ENCODE results near the gene CD300H.
"Not testable (repeated sequence)": the region's sequence is repeated elsewhere in the genome, so short reads cannot be mapped to it uniquely, and the experiment has no call there.

Gene CD300H

GRCh38 chr17:74582633-74583032 is 15.3 kb upstream of the CD300H start:
- Histone ChIP-seq H3K9ac (ENCODE audit: low read length) (no peak overlapping the region), H3K4me1 (ENCODE audit: control insufficient read depth, low read depth, low read length) (no peaks in the 10 kb centered on the region), H3K9me3 (ENCODE audit: control insufficient read depth, low read depth, low read length) (no peaks in the 10 kb centered on the region), H3K4me3 (ENCODE audit: low read length) (no peak overlapping the region), H3K36me3 (ENCODE audit: control insufficient read depth, low read depth, low read length) (no peaks in the 10 kb centered on the region), H3K27me3 (ENCODE audit: control insufficient read depth, insufficient read depth, low read length) (no peaks in the 10 kb centered on the region), H3K27ac (ENCODE audit: low read length) (no peak overlapping the region)

GRCh38 chr17:74579900-74580299 is 12.6 kb upstream of the CD300H start:
- no peak overlapping the region for H3K9ac ChIP-seq (ENCODE audit: low read length)
- H3K36me3 ChIP-seq (ENCODE audit: control insufficient read depth, low read depth, low read length) = no peaks in the 10 kb centered on the region
- H3K4me1 ChIP-seq (ENCODE audit: control insufficient read depth, low read depth, low read length) = no peaks in the 10 kb centered on the region
- no peaks in the 10 kb centered on the region for H3K9me3 ChIP-seq (ENCODE audit: control insufficient read depth, low read depth, low read length)
- no peak overlapping the region for H3K27ac ChIP-seq (ENCODE audit: low read length)
- no peaks in the 10 kb centered on the region for H3K27me3 ChIP-seq (ENCODE audit: control insufficient read depth, insufficient read depth, low read length)
- H3K4me3 ChIP-seq (ENCODE audit: low read length) = no peak overlapping the region

- no peaks in the 10 kb centered on the region for H3K36me3 ChIP-seq (ENCODE audit: control insufficient read depth, low read depth, low read length)
Measured at GRCh38 chr17:74578979-74579378, 11.7 kb upstream of the CD300H start.

GRCh38 chr17:74574489-74575142 is 7.3 kb upstream of the CD300H start:
- H3K36me3 ChIP-seq (ENCODE audit: control insufficient read depth, low read depth, low read length) = no peaks in the 10 kb centered on the region
- no peaks in the 10 kb centered on the region for H3K27me3 ChIP-seq (ENCODE audit: control insufficient read depth, insufficient read depth, low read length)
- no peaks in the 10 kb centered on the region for H3K9me3 ChIP-seq (ENCODE audit: control insufficient read depth, low read depth, low read length)
- H3K4me1 ChIP-seq (ENCODE audit: control insufficient read depth, low read depth, low read length) = no peaks in the 10 kb centered on the region
- no peak overlapping the region for H3K9ac ChIP-seq (ENCODE audit: low read length)
- no peak overlapping the region for H3K27ac ChIP-seq (ENCODE audit: low read length)
- no peak overlapping the region for H3K4me3 ChIP-seq (ENCODE audit: low read length)

More at GRCh38 chr17:74578979-74579378, 11.7 kb upstream of the CD300H start:
- Histone ChIP-seq H3K27ac (ENCODE audit: low read length) (no peak overlapping the region), H3K4me1 (ENCODE audit: control insufficient read depth, low read depth, low read length) (no peaks in the 10 kb centered on the region), H3K4me3 (ENCODE audit: low read length) (no peak overlapping the region), H3K27me3 (ENCODE audit: control insufficient read depth, insufficient read depth, low read length) (no peaks in the 10 kb centered on the region), H3K9ac (ENCODE audit: low read length) (no peak overlapping the region), H3K9me3 (ENCODE audit: control insufficient read depth, low read depth, low read length) (no peaks in the 10 kb centered on the region)

- not testable (repeated sequence) for H3K4me1 ChIP-seq (ENCODE audit: control insufficient read depth, low read depth, low read length); H3K36me3 ChIP-seq (ENCODE audit: control insufficient read depth, low read depth, low read length); H3K9ac ChIP-seq (ENCODE audit: low read length); H3K27ac ChIP-seq (ENCODE audit: low read length); H3K9me3 ChIP-seq (ENCODE audit: control insufficient read depth, low read depth, low read length); H3K27me3 ChIP-seq (ENCODE audit: control insufficient read depth, insufficient read depth, low read length); H3K4me3 ChIP-seq (ENCODE audit: low read length)
Measured at GRCh38 chr17:74573635-74574034, 6.3 kb upstream of the CD300H start.

- H3K27ac ChIP-seq (ENCODE audit: low read length) = no peak overlapping the region
- no peak overlapping the region for H3K4me3 ChIP-seq (ENCODE audit: low read length)
- no peaks in the 10 kb centered on the region for H3K4me1 ChIP-seq (ENCODE audit: control insufficient read depth, low read depth, low read length)
- H3K9ac ChIP-seq (ENCODE audit: low read length) = no peak overlapping the region
- H3K36me3 ChIP-seq (ENCODE audit: control insufficient read depth, low read depth, low read length) = no peaks in the 10 kb centered on the region
- H3K27me3 ChIP-seq (ENCODE audit: control insufficient read depth, insufficient read depth, low read length) = no peaks in the 10 kb centered on the region
- no peaks in the 10 kb centered on the region for H3K9me3 ChIP-seq (ENCODE audit: control insufficient read depth, low read depth, low read length)
Measured at GRCh38 chr17:74573169-74573568, 5.9 kb upstream of the CD300H start.

- Histone ChIP-seq H3K36me3 (ENCODE audit: control insufficient read depth, low read depth, low read length) (no peaks in the 10 kb centered on the region), H3K9me3 (ENCODE audit: control insufficient read depth, low read depth, low read length) (no peaks in the 10 kb centered on the region), H3K4me3 (ENCODE audit: low read length) (no peak overlapping the region), H3K4me1 (ENCODE audit: control insufficient read depth, low read depth, low read length) (no peaks in the 10 kb centered on the region), H3K27ac (ENCODE audit: low read length) (no peak overlapping the region), H3K27me3 (ENCODE audit: control insufficient read depth, insufficient read depth, low read length) (no peaks in the 10 kb centered on the region), H3K9ac (ENCODE audit: low read length) (no peak overlapping the region)
Measured at GRCh38 chr17:74571621-74572270, 4.4 kb upstream of the CD300H start.

- no peak overlapping the region for H3K27ac ChIP-seq (ENCODE audit: low read length)
- no peaks in the 10 kb centered on the region for H3K9me3 ChIP-seq (ENCODE audit: control insufficient read depth, low read depth, low read length)
- H3K9ac ChIP-seq (ENCODE audit: low read length) = no peak overlapping the region
- H3K27me3 ChIP-seq (ENCODE audit: control insufficient read depth, insufficient read depth, low read length) = no peaks in the 10 kb centered on the region
- H3K4me1 ChIP-seq (ENCODE audit: control insufficient read depth, low read depth, low read length) = no peaks in the 10 kb centered on the region
- H3K36me3 ChIP-seq (ENCODE audit: control insufficient read depth, low read depth, low read length) = no peaks in the 10 kb centered on the region
- no peak overlapping the region for H3K4me3 ChIP-seq (ENCODE audit: low read length)
Measured at GRCh38 chr17:74569020-74570003, 2.0 kb upstream of the CD300H start.

GRCh38 chr17:74568106-74568873 is 981 bp upstream of the CD300H start:
- H3K27me3 ChIP-seq (ENCODE audit: control insufficient read depth, insufficient read depth, low read length) = no peaks in the 10 kb centered on the region
- H3K4me3 ChIP-seq (ENCODE audit: low read length) = no peak overlapping the region
- no peak overlapping the region for H3K27ac ChIP-seq (ENCODE audit: low read length)
- no peaks in the 10 kb centered on the region for H3K9me3 ChIP-seq (ENCODE audit: control insufficient read depth, low read depth, low read length)
- H3K9ac ChIP-seq (ENCODE audit: low read length) = no peak overlapping the region
- H3K36me3 ChIP-seq (ENCODE audit: control insufficient read depth, low read depth, low read length) = no peaks in the 10 kb centered on the region
- H3K4me1 ChIP-seq (ENCODE audit: control insufficient read depth, low read depth, low read length) = no peaks in the 10 kb centered on the region

- Histone ChIP-seq H3K36me3 (ENCODE audit: control insufficient read depth, low read depth, low read length) (no peaks in the 10 kb centered on the region), H3K9me3 (ENCODE audit: control insufficient read depth, low read depth, low read length) (no peaks in the 10 kb centered on the region), H3K27ac (ENCODE audit: low read length) (no peak overlapping the region), H3K9ac (ENCODE audit: low read length) (no peak overlapping the region), H3K4me3 (ENCODE audit: low read length) (no peak overlapping the region), H3K27me3 (ENCODE audit: control insufficient read depth, insufficient read depth, low read length) (no peaks in the 10 kb centered on the region), H3K4me1 (ENCODE audit: control insufficient read depth, low read depth, low read length) (no peaks in the 10 kb centered on the region)
Measured at GRCh38 chr17:74566132-74566753, 1.1 kb downstream of the CD300H start.

GRCh38 chr17:74565126-74565525 is 2.2 kb downstream of the CD300H start:
- Histone ChIP-seq H3K27me3 (ENCODE audit: control insufficient read depth, insufficient read depth, low read length) (no peaks in the 10 kb centered on the region), H3K36me3 (ENCODE audit: control insufficient read depth, low read depth, low read length) (no peaks in the 10 kb centered on the region), H3K9ac (ENCODE audit: low read length) (no peak overlapping the region), H3K4me3 (ENCODE audit: low read length) (no peak overlapping the region), H3K27ac (ENCODE audit: low read length) (no peak overlapping the region), H3K4me1 (ENCODE audit: control insufficient read depth, low read depth, low read length) (no peaks in the 10 kb centered on the region), H3K9me3 (ENCODE audit: control insufficient read depth, low read depth, low read length) (no peaks in the 10 kb centered on the region)

All from iPS-18a (cell line).